HG03139 (cell line): ENCODE results near the gene MCRIP2.
"Not testable (repeated sequence)": the region's sequence is repeated elsewhere in the genome, so short reads cannot be mapped to it uniquely, and the experiment has no call there.

Experiments
- ATAC-seq: cut with Tn5 transposase; IDR thresholded peaks from one replicate; pipeline ENCODE4 v1.9.1; 2021; ENCODE audit not compliant: unreplicated experiment

Gene MCRIP2

DNA sequence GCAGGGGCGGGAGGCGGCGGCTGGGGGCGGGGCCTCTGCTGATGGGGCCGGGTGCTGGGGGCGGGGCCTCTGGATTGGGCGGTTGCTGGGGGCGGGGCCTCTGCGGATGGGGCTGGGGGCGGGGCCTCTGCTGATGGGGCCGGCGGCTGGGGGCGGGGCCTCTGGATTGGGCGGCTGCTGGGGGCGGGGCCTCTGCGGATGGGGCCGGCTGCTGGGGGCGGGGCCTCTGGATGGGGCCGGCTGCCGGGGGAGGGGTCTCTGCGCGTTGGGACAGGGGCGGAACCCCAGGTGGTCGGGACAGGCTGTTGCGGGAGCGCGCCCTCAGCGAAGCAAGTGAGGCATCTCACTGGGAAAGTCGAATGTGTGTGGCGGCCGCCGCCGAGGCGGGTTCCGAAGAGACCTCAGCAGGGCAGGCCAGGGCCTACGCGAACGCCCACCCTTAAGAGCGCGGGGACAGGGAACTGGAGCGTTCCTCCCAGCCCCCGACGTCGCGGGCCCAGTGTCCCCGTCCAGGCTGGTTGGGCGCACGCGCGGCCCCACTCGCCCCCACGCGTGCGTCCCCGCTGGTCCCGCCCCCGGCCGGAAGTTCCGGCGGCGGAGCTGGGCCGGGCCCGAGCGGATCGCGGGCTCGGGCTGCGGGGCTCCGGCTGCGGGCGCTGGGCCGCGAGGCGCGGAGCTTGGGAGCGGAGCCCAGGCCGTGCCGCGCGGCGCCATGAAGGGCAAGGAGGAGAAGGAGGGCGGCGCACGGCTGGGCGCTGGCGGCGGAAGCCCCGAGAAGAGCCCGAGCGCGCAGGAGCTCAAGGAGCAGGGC lies 38.4 kb downstream of the MCRIP2 start, which contains the start of gene STUB1:
STUB1 (plus strand) TSS at position 597 of the 811 bp plus-strand sequence; CDS start at position 713, 116 bp downstream.
- ATAC-seq, result no peak

DNA sequence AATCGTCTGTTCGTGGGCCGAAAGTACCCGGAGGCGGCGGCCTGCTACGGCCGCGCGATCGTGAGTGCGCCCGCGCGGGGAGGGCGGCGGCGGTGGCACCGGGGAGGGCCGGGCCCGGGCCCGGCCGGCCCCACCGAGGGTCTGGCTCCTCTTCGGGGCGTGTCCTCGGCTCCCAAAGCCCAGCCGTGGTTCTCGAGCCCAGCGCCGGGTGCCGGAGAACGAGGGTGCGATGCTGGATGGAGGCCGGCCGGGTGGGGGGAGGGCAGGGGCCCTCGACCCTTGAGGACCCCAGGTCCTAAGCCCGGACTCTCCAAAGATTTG lies 39.0 kb downstream of the MCRIP2 start:
- no peak for ATAC-seq

DNA sequence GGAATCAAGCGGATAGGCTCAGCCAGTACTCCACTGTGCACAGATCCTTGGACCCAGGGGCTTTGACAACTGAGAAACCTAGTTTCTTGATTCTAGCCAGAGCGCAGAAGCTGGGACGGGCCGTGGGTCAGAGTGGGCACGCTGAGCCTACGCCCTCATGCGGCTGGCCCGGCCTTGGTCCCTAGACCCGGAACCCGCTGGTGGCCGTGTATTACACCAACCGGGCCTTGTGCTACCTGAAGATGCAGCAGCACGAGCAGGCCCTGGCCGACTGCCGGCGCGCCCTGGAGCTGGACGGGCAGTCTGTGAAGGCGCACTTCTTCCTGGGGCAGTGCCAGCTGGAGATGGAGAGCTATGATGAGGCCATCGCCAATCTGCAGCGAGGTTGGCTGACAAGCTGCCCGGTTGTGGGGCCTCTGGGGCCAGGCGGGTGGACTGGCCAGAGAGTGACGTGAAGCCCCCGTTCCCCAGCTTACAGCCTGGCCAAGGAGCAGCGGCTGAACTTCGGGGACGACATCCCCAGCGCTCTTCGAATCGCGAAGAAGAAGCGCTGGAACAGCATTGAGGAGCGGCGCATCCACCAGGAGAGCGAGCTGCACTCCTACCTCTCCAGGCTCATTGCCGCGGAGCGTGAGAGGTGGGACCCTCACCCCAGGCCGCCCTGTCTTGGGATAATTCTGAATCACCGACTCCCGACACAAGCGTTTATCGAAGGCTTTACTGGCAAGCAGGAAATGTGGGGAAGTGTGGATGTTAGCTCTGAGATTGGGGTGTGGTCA lies 39.5 kb downstream of the MCRIP2 start:
- ATAC-seq, result no peak

DNA sequence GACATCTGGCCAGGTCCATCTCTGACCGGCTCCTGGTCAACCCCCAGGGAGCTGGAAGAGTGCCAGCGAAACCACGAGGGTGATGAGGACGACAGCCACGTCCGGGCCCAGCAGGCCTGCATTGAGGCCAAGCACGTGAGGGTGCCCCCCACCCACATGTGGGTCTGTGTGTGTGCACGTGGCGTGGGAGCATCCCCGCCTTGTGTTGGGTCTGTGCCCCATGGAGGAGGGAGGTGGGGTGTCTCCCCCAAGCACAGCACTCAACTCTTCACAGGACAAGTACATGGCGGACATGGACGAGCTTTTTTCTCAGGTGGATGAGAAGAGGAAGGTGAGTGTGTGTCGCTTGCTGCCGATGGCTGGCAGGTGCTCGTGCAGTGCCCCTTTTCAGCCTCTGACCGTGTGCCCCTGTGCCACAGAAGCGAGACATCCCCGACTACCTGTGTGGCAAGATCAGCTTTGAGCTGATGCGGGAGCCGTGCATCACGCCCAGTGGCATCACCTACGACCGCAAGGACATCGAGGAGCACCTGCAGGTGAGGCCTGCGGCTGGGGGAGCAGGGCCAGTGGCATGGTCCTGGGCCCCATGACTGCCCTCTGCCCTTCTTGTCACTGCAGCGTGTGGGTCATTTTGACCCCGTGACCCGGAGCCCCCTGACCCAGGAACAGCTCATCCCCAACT lies 40.3 kb downstream of the MCRIP2 start:
- ATAC-seq, result no peak

DNA sequence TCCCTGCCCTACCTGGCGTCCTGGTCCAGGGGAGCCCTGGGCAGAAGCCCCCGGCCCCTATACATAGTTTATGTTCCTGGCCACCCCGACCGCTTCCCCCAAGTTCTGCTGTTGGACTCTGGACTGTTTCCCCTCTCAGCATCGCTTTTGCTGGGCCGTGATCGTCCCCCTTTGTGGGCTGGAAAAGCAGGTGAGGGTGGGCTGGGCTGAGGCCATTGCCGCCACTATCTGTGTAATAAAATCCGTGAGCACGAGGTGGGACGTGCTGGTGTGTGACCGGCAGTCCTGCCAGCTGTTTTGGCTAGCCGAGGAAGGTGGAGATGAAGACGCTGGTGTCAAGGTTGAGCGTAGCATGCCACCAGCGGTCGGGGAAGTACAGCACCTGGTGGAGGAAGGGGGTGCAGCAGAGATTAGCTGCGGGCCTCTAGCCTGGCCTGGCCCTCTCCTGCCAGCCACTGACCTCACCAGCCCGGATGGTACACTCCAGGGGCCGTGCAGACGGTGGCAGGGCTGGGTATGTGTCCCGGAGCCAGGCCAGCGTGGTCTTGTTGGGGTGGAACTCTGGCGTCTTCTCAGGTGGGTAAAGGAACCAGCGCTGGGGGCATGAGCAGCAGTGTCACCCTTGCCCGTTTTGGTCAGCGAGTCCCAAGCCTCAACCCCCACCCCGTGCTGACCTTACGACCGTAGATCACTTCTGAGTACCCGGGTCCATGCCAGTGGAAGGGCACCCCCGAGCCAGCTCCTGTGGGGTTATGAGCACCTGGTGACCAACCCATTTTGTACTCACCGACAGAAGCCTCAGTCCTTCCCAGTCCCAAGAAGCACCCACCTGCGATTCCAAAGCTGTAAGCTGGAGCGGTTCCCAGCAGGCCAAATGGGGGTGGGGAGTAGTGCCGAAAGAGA lies 41.1 kb downstream of the MCRIP2 start:
- ATAC-seq, result no peak

DNA sequence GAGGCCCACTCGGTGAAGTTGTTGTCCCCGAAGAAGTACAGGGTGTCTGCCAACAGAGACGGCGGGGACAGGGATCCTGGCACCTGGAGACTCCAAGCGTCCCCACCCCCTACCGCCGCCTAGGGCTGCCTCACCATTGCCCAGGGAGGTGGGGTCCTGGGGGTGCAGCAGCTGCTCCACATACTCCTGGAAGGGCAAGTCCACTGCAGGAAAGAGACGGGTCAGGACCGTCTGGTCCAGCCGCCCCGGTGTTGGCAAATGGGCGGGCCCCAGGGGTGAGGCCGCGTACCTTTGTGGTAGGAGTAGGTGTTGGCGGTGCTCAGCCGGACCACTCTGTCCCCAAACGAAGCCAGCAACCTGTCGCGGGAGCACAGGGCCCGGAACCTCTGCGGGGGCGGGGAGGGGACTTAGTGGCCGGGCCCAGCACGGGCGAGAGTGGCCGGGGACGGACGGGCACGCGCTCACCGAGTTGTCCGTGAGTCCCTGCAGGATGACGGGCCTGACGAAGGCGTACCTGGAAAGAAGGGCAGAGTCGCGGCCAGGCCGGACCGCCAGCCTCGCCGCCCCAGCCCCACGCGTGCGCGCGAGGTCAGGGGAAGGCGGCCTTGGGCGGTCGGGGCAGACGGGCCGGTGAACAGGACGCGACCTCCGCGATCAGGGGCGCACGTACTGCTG lies 41.9 kb downstream of the MCRIP2 start:
- ATAC-seq, result no peak

DNA sequence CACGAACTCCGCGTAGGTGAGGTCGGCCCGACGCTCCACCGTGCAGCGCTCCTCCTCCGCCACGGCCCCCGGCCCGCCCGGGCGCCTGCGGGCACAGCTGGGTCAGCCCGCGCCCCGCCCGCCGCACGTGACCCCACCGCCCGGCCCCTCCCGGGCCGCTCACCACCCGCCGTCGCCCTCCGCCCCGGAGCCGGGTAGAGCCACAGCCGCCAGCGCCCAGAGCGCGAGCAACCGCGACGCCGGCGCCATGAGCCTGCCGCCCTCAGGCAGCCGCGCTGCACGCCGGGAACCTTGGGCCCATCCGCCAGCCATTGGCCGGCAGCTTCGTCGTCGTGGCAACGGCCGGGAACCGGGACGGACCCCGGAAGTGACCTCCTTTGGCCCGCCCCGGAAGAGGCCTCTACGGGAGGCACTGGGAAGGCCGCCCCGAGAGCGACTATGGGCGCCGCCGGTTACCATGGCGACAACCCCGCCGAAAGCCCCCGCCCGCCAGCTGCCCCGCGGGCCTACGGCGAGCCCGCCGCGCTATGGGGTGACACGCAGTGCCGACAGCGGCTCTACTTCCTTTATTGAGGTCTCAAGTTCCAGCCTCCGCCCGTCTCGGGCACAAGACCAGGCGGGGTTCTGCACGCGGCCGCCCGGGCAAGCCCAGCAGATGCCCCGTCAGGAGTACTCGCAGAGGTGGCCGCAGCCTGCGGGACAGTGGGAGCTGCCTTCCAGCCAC lies 42.6 kb downstream of the MCRIP2 start, which contains the start of gene JMJD8:
JMJD8 (minus strand) TSS at position 264 of the 724 bp plus-strand sequence; CDS start at position 249, 15 bp downstream.
- ATAC-seq, result peak; percentile 35

DNA sequence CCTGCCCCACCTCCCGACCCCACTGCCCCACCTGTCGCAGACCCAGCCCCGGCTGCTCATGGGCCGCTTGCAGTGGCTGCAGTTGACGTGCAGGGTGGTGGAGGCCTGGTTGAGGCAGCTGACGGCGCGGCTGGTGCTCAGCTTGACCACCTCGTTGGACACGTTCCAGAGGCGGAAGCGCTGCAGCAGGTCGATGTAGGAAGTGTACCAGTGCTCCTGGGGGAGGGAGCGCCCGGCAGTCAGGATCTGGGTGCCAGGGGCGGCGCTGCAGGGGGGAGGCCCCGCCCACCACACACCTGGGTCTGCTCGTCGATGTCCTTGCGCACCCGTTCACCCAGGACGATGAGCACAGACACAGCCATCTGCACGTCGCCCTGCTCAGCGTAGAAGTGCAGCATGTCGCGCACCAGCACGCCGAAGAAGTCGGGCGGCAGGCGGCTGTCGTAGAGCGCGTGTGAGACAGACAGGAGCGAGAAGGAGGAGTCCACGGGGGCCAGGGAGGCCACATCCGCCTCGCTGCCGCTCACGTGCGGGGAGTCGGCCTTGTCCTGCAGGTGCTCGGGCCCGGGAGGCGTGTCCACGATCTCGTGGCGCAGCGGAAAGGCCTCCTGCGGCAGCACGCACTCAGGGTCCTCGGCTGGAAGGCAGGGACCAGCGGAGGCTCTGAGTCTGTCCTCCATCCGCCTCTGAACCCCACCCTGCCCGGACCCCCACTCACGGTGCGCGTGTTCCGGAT lies 43.5 kb downstream of the MCRIP2 start:
- ATAC-seq, result no peak

DNA sequence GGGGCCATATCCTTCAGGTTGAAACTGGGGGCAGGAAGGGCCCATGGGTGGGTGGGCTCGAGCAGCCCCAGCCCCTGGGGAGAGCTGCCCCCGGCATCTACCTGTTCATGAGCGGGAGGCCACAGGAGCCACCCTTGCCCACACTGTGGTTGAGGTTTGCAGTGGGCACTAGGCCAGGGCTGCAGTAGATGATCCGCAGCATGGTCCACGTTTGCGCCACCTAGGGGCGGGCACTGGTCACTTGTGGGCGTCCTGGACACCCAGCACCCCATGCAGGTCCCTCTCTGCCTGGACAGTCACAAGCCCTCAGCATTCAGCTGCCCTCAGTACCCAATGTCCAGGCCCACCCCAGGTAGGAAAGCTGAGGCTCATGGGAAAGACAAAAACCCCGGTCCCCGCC lies 44.3 kb downstream of the MCRIP2 start:
- no peak for ATAC-seq

DNA sequence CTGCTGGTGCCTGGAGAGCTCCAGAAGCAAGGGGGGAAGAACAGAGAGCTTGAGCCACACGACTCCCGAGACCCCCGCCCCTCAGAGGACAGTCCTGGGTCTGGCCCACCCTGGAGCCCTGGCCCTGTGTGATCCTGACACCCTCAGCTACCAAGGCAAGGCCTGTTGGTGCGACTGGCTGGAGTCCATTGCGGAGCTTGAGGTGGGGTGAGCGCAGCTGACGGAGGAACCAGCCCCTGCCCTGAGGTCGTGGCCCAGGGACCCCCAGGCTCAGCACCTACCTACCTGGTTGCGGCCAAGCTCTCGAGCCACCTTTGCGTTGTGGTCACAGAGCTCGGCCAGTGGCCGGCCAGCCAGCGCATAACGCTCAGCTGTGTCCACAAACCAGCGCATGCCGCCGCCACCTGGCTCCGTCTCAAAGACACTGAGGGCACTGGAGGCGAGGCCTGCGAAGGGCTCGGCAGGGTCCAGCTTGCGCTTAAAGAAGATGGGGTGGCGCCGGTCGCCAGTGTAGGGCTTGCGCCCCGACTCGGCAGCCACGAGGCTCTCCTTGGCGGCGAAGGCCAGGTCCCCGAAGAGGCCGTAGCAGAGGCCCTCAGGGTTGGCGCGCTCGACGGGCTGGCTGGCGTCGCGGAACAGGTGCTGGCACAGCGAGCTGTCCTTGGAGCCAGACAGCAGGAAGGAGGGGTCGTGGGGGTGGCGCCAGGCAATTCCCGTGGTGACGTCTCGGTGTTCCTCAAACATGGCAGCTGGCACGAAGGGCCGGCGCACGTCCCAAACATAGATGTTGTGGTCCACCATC lies 45.0 kb downstream of the MCRIP2 start:
- no peak for ATAC-seq

DNA sequence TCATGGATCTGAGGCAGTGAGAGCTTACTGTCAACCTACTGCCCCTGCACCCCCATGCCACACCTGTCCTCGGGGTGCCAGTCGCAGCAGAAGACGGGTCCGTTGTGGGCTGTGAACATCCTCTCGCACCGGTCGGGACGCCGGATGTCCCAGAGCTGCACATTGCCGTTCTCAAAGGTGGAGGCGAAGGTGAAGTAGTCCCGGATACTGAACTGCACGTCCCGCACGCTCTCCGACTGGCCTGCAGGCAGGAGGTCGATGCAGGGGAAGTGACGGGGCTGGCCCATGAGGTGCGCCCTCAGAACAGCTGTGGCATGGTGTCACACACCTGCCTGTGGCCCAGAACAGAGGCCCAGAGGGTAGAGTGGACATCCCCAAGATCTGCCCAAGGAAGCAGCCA lies 45.9 kb downstream of the MCRIP2 start:
- ATAC-seq, result no peak

DNA sequence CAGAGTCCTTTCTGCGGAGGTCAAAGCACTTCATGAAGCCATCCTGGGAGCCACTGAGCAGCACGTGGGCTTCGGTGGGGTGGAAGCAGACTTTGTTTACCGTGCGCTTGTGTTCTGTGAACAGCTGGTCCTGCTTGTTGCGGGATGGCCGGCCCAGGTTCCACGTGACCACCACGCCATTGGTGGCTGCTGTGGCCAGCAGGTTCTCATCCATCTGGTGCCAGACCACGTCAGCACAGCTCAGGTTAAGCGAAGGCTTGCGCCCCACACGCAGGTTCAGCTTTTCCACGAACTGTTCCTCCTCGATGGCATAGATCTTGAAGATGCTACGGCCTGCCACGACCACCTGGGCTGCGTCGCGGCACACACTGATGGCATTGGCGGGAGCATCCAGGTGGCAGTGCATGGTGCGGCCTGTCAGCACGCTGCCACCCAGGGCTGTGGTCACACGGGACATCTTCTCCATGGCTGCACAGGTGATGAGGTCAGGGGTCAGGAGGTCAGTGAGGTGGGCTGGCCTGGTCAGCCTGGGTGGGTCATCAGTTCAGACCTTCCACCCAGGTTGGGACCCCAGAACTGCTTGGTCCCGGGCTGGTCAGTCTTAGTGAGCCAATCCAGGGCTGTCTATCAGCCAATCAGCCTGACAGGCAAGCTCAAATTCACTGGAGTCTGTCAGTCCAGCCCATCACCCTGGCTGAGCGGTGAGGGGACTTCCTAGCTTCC lies 47.7 kb downstream of the MCRIP2 start:
- ATAC-seq, result no peak

DNA sequence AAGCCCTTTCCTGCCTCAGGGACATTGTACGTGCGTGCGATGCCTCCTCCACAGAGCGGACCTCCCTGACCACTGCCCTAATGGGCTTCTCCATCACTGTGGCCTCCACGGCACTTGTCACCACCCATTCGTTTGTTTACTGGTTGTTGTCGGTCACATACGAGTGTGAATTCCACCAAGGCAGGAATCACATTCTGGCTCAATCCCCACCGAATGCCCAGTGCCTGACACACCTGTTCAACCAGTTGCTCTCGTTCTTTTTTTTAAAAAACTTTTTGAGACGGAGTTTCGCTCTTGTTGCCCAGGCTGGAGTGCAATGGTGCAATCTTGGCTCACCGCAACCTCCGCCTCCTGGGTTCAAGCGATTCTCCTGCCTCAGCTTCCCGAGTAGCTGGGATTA lies 49.6 kb downstream of the MCRIP2 start:
- ATAC-seq, result not testable (repeated sequence)

DNA sequence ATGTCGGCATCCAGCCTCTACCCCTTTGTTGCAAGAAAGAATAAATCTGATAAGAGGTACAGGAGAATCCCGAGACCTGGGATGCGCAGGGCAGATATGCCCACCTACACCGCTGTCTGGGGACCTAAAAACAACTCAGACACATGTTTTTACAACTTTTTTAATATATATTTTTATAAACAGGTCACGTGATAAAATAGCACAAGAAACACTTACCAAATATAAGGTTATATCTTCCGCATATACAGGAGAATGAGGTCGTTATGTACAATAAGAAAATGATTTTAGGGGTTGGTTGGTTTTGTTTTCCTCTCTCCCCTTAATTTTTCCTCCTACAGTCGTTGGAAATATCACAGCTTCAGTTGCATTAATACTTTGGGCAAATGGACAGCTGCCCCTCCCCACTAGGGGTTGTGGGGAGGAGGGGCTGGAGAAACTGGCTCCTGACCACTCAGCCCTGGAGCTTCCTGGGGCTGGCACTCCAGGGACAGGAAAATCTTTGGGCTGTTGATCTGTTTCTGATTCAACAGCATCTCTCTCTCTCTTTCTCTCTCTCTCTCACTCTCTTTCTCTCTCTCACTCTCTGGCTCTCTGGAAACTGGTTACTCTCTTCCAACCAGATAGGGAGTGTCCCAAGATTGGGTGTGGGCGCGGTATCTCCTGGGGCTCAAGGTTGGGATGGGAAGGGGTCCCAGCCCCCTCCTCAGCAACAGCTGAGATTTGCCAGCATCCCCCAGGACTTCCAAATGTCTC lies 50.9 kb downstream of the MCRIP2 start:
- no peak for ATAC-seq

DNA sequence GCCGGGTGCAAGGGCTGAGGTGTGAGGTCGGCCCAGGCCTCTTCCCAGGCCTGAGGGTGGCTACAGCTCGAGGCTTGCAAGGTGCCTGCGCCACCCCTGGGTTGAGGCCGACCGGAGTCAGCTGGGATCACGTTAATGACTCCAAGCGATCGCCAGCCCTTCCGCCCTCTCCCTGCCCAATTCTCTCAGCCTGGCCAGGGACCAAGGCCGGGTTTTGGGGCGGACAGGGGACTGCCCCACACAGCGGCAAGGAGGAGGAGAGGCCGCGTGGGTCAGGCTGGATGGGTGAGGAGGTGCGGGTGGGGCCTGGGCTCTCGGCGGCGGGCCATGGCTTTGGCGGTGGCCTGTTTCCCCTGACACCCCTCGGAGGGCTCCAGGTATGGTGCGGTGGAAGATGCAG lies 51.7 kb downstream of the MCRIP2 start:
- ATAC-seq, result no peak

DNA sequence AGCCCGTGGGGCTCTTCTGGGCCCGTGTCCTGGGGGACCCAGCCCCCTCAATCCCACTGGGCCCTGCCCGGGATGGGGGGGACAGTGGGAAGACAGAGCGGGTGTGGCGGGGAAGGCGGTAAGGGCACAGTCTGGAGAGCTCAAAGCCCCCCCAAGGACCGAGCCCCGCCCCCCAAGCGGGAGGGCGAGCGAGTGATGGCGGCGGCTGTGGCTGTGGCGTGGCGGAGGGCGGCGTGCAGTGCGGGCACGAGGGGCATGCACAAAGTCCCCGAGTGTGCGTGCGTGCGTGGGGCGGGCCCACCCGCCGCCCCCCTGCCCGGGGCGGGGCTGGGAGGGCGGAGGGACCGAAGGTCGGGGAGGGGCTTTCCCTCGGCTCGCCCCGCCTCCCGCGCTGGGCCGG lies 52.1 kb downstream of the MCRIP2 start:
- no peak for ATAC-seq
